Prostate gland (tissue), 2 donors: ENCODE results near the gene HAPLN3.

ENCODE experiments used
- CTCF ChIP-seq, 4 experiments: fragments of 200-600 bp in 2 of 4; fragments of 450-650 bp in 2 of 4; sonication (generic) in 2 of 4; IDR thresholded peaks; 1 replicate in 3 of 4; 2 replicates in 1 of 4; pipeline ENCODE4 v1.5.1; 2016 to 2019; ENCODE audit warnings: antibody characterized with exemption in 4 of 4, mild to moderate bottlenecking in 2 of 4, moderate library complexity in 2 of 4
- POLR2AphosphoS5 ChIP-seq: sonication (generic); formaldehyde crosslinking; IDR thresholded peaks from one replicate; pipeline ENCODE4 v1.6.1; 2017; ENCODE audit warnings: antibody characterized with exemption

- TF ChIP-seq CTCF (IDR thresholded peaks at IDR 0.05) (no peak), POLR2AphosphoS5 (no peak)
These were observed 21.1 kb downstream of the HAPLN3 start for GRCh38 chr15:88874275-88874674.
